Osteoblast (primary cell): Measurements from ENCODE around the gene BCAR3. TPM values are rescaled to one million over a fixed set of nuclear protein-coding genes. Genes with fewer than 3 reads are reported as not detected.
"Not testable (repeated sequence)": the region's sequence is repeated elsewhere in the genome, so short reads cannot be mapped to it uniquely, and the experiment has no call there.

Experiments
- DNase-seq: peaks from one replicate; pipeline ENCODE4 v3.0.0; 2011; ENCODE audit warnings: low spot score, mixed read lengths; ENCODE audit not compliant: insufficient read length; ENCODE audit errors: missing footprints
- H2AFZ ChIP-seq: 2 replicates; pipeline ENCODE4 v1.6.0; 2011; ENCODE audit warnings: mild to moderate bottlenecking, low read length
- H3K27ac ChIP-seq: 2 replicates; pipeline ENCODE4 v1.5.1; 2011; ENCODE audit warnings: mild to moderate bottlenecking, low read depth, low read length, moderate library complexity
- H3K27me3 ChIP-seq: 2 replicates; pipeline ENCODE4 v1.6.0; 2012; ENCODE audit warnings: mild to moderate bottlenecking, control low read depth, inconsistent platforms, low read length, moderate library complexity; ENCODE audit not compliant: insufficient read depth
- H3K36me3 ChIP-seq: 2 replicates; pipeline ENCODE4 v1.5.1; 2011; ENCODE audit warnings: mild to moderate bottlenecking, low read length, control low read depth, moderate library complexity; ENCODE audit not compliant: insufficient read depth
- H3K4me1 ChIP-seq: 2 replicates; pipeline ENCODE4 v1.5.1; 2011; ENCODE audit warnings: mild to moderate bottlenecking, low read length, control low read depth, moderate library complexity; ENCODE audit not compliant: insufficient read depth
- H3K4me2 ChIP-seq: 2 replicates; pipeline ENCODE4 v1.6.0; 2011; ENCODE audit warnings: mild to moderate bottlenecking, low read length; ENCODE audit not compliant: insufficient read depth
- H3K4me3 ChIP-seq: fragments of 200-600 bp; sonication (generic); 3 replicates; pipeline ENCODE4 v1.5.1; 2012; ENCODE audit warnings: mild to moderate bottlenecking, low read length, inconsistent platforms; ENCODE audit not compliant: insufficient read depth
- H3K79me2 ChIP-seq: 2 replicates; pipeline ENCODE4 v1.6.0; 2012; ENCODE audit warnings: mild to moderate bottlenecking, low read length, control low read depth, inconsistent platforms; ENCODE audit not compliant: insufficient read depth
- H3K9me3 ChIP-seq: 2 replicates; pipeline ENCODE4 v1.5.1; 2011; ENCODE audit warnings: low read depth, low read length, control low read depth
- H4K20me1 ChIP-seq: 2 replicates; pipeline ENCODE4 v1.6.0; 2012; ENCODE audit warnings: mild to moderate bottlenecking, low read length, control low read depth; ENCODE audit not compliant: insufficient read depth
- total RNA-seq: library from RNA; depleted of rRNA; stranded (reverse); fragments of >200 nt; gene quantifications from 2 replicates; pipeline ENCODE4 v1.2.3, GENCODE V29; 2012
- TF ChIP-seq, protein P1 (sequence below): IDR thresholded peaks from 2 replicates; pipeline ENCODE4 v1.5.1; 2011; ENCODE audit warnings: mild to moderate bottlenecking, low read depth, low read length, moderate library complexity; ENCODE audit errors: extremely low read depth

BCAR3 gene
- total RNA-seq, 1 donor, result 34.0 TPM

DNA sequence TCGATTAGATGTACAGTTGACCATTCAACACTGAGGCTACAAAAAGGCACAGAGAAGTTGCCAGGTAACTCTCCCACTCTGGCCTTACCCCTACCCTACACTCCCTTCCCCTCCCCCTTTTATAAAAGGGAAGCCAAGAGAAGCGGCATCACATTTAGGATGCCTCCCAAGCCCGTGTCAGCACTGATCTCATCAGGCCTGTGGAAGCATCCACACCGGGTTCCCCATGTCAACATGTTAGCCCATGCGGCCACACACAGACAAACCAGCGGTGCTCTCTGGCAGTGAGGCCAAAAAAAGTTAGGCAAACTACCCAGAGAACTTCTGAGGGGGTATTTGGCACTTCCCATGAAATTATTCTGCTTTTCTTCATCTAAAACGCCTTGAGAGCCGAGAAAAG lies 29.9 kb downstream of the BCAR3 start:
- Histone ChIP-seq H3K4me3 (no peak overlapping the region), H3K9me3 (no peaks in the 10 kb centered on the region), H3K4me1 (peaks cover 7% of the 10 kb centered on the region), H3K79me2 (peaks cover 94% of the 10 kb centered on the region), H4K20me1 (peaks cover 17% of the 10 kb centered on the region), H3K27me3 (no peaks in the 10 kb centered on the region), H3K4me2 (no peak overlapping the region), H3K27ac (no peak overlapping the region), H2AFZ (no peak overlapping the region), H3K36me3 (peaks cover 17% of the 10 kb centered on the region)
- DNase-seq, result no peak
- TF ChIP-seq, protein P1, sequence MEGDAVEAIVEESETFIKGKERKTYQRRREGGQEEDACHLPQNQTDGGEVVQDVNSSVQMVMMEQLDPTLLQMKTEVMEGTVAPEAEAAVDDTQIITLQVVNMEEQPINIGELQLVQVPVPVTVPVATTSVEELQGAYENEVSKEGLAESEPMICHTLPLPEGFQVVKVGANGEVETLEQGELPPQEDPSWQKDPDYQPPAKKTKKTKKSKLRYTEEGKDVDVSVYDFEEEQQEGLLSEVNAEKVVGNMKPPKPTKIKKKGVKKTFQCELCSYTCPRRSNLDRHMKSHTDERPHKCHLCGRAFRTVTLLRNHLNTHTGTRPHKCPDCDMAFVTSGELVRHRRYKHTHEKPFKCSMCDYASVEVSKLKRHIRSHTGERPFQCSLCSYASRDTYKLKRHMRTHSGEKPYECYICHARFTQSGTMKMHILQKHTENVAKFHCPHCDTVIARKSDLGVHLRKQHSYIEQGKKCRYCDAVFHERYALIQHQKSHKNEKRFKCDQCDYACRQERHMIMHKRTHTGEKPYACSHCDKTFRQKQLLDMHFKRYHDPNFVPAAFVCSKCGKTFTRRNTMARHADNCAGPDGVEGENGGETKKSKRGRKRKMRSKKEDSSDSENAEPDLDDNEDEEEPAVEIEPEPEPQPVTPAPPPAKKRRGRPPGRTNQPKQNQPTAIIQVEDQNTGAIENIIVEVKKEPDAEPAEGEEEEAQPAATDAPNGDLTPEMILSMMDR, result no peak

- H3K4me1 ChIP-seq, H3K4me3 ChIP-seq, H3K27me3 ChIP-seq, H3K9me3 ChIP-seq, H2AFZ ChIP-seq, DNase-seq, H3K4me2 ChIP-seq, H3K27ac ChIP-seq: not testable (repeated sequence)
- Histone ChIP-seq H3K36me3 (peaks cover 17% of the 10 kb centered on the region), H3K79me2 (peaks cover 86% of the 10 kb centered on the region), H4K20me1 (peaks cover 10% of the 10 kb centered on the region)
Measured at GRCh38 chr1:93650159-93650558, 31.5 kb downstream of the BCAR3 start.

DNA sequence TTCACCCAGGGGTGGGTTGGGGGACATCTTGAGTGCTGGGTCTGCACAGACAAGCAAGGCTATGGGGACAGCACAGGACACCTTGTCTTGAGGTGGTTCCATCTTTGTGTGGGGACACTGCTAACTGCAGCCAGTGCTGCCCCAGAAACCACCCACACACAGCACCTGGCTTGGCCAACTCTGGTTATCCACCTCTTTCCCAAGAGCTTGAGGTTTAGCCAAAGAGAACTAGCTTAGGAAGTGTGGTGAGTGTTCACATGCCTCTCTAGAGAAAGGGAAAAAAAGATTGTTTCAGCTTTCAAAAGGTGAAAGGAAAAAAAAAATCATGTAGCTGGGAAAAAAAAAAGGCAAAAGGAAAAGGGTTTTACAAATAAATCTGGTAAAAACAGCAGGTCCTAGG lies 32.4 kb downstream of the BCAR3 start:
- H3K27ac ChIP-seq, result no peak overlapping the region
- no peaks in the 10 kb centered on the region for H3K4me1 ChIP-seq
- H3K4me2 ChIP-seq, result no peak overlapping the region
- TF ChIP-seq, protein P1, result no peak
- no peak overlapping the region for H3K4me3 ChIP-seq
- no peak overlapping the region for H2AFZ ChIP-seq
- no peaks in the 10 kb centered on the region for H3K9me3 ChIP-seq
- H3K27me3 ChIP-seq, result no peaks in the 10 kb centered on the region
- peaks cover 3% of the 10 kb centered on the region for H4K20me1 ChIP-seq
- H3K79me2 ChIP-seq, result peaks cover 84% of the 10 kb centered on the region
- H3K36me3 ChIP-seq, result peaks cover 10% of the 10 kb centered on the region
- DNase-seq, result no peak

- H3K27me3 ChIP-seq, result no peaks in the 10 kb centered on the region
- TF ChIP-seq, protein P1, result no peak
- H3K4me3 ChIP-seq, result no peak overlapping the region
- no peaks in the 10 kb centered on the region for H3K9me3 ChIP-seq
- no peak overlapping the region for H2AFZ ChIP-seq
- no peak overlapping the region for H3K4me2 ChIP-seq
- no peak for DNase-seq
- peaks cover 83% of the 10 kb centered on the region for H3K79me2 ChIP-seq
- no peaks in the 10 kb centered on the region for H4K20me1 ChIP-seq
- peaks cover 7% of the 10 kb centered on the region for H3K36me3 ChIP-seq
- no peaks in the 10 kb centered on the region for H3K4me1 ChIP-seq
- no peak overlapping the region for H3K27ac ChIP-seq
Measured at GRCh38 chr1:93648656-93649055, 33.0 kb downstream of the BCAR3 start.
